GM18499 (cell line): ENCODE data around the gene PRAMEF10.
"Not testable (repeated sequence)": the region's sequence is repeated elsewhere in the genome, so short reads cannot be mapped to it uniquely, and the experiment has no call there.

ENCODE experiments used
- ATAC-seq: cut with Tn5 transposase; IDR thresholded peaks from one replicate; pipeline ENCODE4 v1.9.1; 2021; ENCODE audit warnings: moderate number of reproducible peaks; ENCODE audit not compliant: insufficient read depth, unreplicated experiment

Gene PRAMEF10, protein sequence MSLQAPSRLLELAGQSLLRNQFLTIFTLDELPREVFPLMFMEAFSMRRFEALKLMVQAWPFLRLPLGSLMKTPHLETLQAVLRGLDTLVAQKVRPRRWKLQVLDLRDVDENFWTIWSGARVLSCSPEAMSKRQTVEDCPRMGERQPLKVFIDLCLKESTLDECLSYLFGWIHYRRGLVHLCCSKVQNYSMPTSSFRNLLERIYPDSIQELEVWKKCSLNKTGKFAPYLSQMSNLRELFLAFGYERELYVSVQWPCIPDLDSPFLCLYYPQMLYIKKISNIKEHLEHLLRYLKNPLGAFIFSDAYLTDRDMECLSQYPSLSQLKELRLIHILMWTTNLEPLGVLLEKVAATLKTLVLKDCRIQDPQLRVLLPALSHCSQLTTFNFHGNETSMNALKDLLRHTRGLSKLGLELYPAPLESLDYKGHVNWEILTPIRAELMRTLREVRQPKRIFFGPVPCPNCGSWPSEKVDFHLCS

DNA sequence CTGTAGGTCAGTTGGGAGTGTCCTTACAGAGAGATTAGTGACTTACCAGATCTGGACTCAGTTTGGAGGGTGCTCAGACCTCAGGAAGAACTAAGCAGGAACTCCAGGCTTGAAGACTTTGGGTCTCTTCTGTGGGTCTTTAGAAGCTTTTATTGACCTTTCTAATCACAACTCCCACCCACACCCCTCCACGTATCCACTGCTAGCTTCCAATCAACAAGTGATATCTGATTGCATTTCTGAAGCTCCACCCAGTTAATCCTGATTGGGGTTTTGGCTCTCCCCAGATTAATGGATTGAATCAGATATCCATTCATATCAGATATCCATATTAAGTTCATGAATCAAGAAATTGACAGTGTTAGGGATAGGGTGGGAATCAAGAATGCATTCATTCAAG is at the start of gene PRAMEF10:
TSS of gene PRAMEF10 (minus strand) at position 101 of the 400 bp plus-strand sequence. CDS start 2,423 bp downstream, outside the sequence.
- not testable (repeated sequence) for ATAC-seq

DNA sequence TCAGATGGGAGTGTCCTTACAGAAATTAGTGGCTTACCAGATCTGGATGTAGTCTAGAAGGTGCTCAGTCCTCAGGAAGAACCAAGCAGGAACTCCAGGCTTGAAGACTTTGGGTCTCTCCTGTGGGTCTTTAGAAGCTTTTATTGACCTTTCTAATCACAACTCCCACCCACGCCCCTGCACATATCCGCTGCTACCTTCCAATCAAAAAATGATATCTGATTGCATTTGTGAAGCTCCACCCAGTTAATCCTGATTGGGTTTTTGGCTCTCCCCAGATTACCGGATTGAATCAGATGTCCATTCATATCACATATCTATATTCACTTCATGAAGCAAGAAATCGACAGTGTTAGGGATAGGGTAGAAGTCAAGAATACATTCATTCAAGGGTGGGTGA is 49.4 kb upstream of the PRAMEF10 start, which contains the start of gene PRAMEF6:
TSS of gene PRAMEF6 (minus strand) at position 101 of the 400 bp plus-strand sequence. CDS start 5,062 bp downstream, outside the sequence.
- ATAC-seq: not testable (repeated sequence)

DNA sequence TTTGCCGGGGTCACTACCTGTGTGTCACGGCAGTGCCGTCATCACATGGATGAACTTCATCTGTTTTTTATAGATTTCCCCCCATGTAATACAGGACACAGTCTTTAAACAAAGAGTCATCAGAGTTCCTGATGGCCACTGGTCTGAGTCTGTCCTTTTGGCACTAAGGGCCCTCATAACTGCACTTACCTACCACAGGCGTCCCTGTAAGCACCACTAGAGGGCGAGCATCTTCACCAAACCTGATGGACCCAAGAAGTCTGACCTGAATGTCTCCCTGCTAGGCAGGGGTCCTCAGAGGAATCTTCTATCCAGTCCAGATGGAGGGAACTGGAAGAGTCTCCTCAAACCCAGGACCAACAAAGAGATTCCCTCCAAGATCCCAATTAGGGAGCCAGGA is 26.3 kb upstream of the PRAMEF10 start:
- not testable (repeated sequence) for ATAC-seq

DNA sequence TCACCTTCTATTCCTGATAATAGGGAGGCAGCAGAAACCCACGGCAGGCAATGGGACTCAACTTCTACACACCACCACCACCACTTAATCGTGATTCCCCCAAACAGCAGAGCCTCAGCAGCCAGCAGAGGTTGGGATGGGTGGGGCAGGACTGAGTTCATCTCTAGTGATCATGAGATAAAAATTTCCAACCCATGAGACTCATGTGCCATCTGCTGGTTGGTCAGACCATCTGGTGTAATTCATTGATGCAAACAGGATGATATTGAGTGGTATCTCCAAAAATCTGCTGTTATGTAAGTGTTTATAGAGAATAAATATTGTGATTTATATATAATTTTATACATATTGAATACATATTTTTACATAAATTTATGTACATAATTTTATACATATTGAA is 23.7 kb upstream of the PRAMEF10 start:
- ATAC-seq: not testable (repeated sequence)

DNA sequence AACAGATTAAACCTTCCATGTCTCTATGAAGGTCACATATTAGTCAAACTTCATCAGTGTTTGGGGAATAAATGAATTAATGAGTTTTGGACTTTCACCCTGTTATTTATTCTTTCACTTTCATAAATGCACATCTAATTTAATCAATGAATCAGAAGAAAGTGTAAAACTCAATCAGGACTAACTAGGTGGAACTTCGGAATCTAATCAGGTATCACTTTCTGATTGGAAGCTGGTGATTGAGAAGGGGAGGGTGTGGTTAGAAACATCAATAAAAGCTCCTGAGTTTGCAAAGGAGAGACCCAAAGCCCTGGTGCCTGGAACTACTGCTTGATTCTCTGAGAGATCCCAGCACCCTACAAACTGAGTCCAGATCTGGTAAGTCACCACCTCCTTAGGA is 18.2 kb upstream of the PRAMEF10 start, which contains the start of gene PRAMEF7:
TSS of gene PRAMEF7 (plus strand) at position 301 of the 400 bp plus-strand sequence. CDS start 1,083 bp downstream, outside the sequence.
- not testable (repeated sequence) for ATAC-seq

DNA sequence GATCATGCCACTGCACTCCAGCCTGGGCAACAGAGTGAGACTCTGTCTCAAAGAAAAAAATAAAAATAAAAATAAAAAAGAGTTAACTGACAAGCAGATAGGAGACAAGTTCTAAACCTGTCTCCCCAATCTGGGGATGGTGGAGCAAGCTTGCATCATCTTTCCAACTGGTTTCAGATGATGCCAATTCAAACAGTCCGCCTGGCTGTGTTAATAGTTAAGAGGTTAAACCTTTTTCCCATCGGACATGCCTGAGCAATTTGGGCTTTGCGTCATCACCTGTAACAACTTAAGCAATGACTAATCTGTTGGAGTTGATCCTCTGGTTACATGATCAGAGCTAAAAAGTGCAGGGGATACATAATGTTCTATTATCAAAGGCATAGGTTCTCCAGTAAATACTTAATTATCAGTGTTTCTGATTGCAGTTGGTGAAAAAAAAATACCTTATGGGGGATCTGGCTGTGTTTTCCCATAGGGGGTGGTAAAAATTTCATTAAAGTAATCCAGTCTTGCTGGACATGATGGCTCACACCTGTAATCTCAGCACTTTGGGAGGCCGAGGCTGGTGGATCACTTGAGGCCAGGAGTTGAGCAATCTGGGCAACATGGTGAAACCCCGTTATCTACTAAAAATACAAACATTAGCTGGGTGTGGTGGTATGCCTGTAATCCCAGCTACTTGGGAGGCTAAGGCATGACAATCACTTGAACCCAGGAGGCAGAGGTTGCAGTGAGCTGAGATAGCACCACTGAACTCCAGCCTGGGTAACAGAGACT is 5.9 kb upstream of the PRAMEF10 start:
- not testable (repeated sequence) for ATAC-seq

DNA sequence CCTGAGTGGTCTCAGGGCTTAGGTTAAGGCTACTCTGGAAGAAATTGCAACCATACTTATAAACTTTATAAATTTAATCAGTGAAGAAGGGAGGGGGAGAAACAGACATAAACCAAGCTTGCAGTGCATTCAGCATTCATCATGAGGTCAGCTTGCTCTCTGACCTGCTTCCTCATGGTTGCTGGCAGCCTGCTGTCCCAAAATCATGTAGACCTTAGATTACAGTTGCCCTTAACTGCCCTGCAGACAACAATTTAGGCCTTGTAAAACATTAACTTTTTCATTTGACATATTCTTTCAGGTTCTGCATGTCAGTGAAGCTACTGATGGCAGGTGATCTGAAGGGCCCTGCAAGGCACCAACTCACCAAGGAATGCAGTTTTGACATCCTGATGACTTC is 1.1 kb upstream of the PRAMEF10 start:
- ATAC-seq: not testable (repeated sequence)

DNA sequence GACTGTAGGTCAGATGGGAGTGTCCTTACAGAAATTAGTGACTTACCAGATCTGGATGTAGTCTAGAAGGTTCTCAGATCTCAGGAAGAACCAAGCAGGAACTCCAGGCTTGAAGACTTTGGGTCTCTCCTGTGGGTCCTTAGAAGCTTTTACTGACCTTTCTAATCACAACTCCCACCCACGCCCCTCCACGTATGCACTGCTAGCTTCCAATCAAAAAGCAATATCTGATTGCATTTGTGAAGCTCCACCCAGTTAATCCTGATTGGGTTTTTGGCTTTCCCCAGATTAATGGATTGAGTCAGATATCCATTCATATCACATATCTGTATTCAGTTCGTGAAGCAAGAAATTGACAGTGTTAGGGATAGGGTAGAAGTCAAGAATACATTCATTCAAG is 12.0 kb downstream of the PRAMEF10 start, which contains the start of gene PRAMEF4:
TSS of gene PRAMEF4 (minus strand) at position 101 of the 400 bp plus-strand sequence. CDS start 2,807 bp downstream, outside the sequence.
- ATAC-seq: not testable (repeated sequence)

DNA sequence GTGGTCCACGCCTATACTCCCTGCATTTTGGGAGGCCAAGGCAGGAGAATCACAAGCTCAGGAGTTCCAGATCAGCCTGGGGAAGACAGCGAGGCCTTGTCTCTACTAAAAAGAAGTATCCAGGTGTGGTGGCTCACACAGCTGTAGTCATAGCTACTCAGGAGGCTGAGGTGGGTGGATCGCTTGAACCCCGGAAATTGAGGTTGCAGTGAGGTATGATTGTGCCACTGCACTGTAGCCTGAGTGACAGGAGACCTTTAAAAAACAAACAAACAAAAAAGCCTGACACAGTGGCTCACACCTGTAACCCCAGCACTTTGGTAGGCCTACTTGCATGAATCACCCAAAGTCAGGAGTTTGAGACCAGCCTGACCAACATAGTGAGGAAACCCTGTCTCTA is 19.6 kb downstream of the PRAMEF10 start:
- ATAC-seq: not testable (repeated sequence)

DNA sequence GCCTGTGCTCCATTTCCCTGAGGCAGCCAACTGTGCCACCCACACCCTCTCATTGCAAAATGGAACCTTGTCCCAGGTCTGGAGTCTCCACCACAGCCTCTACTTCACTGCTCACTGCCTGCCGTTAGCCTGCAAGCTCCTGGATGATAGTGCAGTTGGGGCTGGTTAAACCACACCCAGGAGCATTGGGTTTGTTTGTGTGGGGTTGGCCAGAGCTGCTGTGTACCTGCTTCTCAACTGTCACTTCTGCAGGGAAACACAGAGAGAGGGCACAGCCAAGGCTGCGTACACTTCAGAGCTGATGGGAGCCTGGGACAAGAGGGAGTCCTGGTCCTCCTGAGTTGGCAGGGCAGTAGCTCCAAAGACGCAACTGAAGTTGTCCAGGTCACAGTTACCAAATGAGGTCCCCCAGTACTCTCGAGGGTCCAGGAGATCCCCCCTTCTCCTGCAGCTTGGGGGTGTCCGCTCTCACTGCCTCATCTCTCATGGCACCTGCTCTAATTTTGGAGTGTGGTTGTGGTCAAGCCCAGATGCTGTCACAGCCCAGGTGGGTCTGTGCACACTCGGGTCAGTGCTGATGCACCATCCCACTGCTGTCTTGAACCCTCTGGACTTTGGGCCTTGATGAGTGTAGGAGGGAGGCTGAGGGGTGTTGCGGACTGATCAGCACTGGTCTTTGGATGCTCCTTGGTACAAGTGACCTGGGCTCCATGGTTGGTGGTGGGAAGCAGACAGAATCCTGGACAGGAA is 34.8 kb downstream of the PRAMEF10 start:
- ATAC-seq: not testable (repeated sequence)

DNA sequence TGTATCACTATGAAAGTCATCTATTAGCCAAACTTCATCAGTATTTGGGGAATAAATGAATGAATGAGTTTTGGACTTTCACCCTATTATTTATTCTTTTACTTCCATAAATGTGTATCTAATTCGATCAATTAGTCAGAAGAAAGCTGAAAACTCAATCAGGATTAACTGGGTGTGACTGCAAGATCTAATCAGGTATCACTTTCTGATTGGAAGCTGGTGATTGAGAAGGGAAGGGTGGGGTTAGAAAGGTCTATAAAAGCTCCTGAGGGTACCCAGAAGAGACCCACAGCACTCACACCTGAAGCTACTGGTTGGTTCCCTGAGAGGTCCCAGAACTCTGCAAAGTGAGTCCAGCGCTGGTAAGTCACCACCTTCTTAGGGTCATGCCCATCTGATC is 41.3 kb downstream of the PRAMEF10 start, which contains the start of gene PRAMEF2:
TSS of gene PRAMEF2 (plus strand) at position 301 of the 400 bp plus-strand sequence. CDS start 1,924 bp downstream, outside the sequence.
- not testable (repeated sequence) for ATAC-seq

DNA sequence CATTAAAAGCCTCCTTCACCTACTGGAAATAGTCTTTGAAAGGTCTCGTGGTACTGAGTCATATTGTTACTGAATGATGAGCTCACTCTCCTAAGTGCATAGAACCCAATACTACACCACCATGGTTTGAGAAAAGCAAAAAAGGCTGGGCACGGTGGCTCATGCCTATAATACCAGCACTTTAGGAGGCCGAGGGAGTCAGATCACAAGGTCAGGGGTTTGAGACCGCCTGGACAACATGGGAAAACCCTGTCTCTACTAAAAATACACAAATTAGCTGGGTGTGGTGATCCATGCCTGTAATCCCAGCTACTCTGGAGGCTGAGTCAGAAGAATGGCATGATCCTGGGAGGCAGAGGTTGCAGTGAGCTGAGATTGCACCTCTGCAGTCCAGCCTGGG is 46.3 kb downstream of the PRAMEF10 start:
- ATAC-seq: no peak

DNA sequence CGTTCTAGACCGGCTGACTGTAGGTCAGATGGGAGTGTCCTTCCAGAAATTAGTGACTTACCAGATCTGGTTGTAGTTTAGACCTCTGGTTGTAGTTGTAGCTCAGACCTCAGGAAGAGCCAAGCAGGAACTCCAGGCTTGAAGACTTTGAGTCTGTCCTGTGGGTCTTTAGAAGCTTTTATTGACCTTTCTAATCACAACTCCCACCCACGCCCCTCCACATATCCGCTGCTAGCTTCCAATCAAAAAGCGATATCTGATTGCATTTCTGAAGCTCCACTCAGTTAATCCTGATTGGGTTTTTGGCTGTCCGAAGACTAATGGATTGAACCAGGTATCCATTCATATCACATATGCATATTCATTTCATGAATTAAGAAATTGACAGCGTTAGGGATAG is 49.5 kb downstream of the PRAMEF10 start, which contains the start of gene HNRNPCL1:
TSS of gene HNRNPCL1 (minus strand) at position 101 of the 400 bp plus-strand sequence. CDS start 431 bp downstream, outside the sequence.
- not testable (repeated sequence) for ATAC-seq
